Activated CD4-positive, alpha-beta T cell treated with anti-CD3 and anti-CD28 coated beads for 48 hours (primary cell): ENCODE results near the gene BSN.

Experiments used
- DNase-seq: peaks from one replicate; pipeline ENCODE4 v3.0.0-alpha.2; 2020

BSN gene

GRCh38 chr3:49602877-49603411 lies 48.7 kb downstream of the BSN start:
- DNase-seq = peak; percentile 67

GRCh38 chr3:49606427-49606826 lies 52.1 kb downstream of the BSN start:
- DNase-seq = no peak

- DNase-seq = no peak
Measured at GRCh38 chr3:49607105-49607591, 52.9 kb downstream of the BSN start.

- DNase-seq = no peak
Measured at GRCh38 chr3:49607796-49608195, 53.5 kb downstream of the BSN start.

- DNase-seq = no peak
Measured at GRCh38 chr3:49609314-49609713, 55.0 kb downstream of the BSN start.

- DNase-seq = no peak
Measured at GRCh38 chr3:49609815-49610214, 55.5 kb downstream of the BSN start.

GRCh38 chr3:49610666-49611280 lies 56.5 kb downstream of the BSN start:
- DNase-seq = no peak

GRCh38 chr3:49611291-49611690 lies 57.0 kb downstream of the BSN start:
- DNase-seq = no peak

- no peak for DNase-seq
Measured at GRCh38 chr3:49611719-49612118, 57.4 kb downstream of the BSN start.

- DNase-seq = no peak
Measured at GRCh38 chr3:49614936-49615335, 60.7 kb downstream of the BSN start.

GRCh38 chr3:49616061-49616460 lies 61.8 kb downstream of the BSN start:
- DNase-seq = no peak

- no peak for DNase-seq
Measured at GRCh38 chr3:49616491-49616941, 62.2 kb downstream of the BSN start.

- no peak for DNase-seq
Measured at GRCh38 chr3:49617390-49618013, 63.2 kb downstream of the BSN start.

GRCh38 chr3:49618412-49618811 lies 64.1 kb downstream of the BSN start:
- DNase-seq = no peak

GRCh38 chr3:49619649-49620048 lies 65.4 kb downstream of the BSN start:
- DNase-seq = no peak

GRCh38 chr3:49620728-49621127 lies 66.5 kb downstream of the BSN start:
- DNase-seq = no peak

- no peak for DNase-seq
Measured at GRCh38 chr3:49623071-49623470, 68.8 kb downstream of the BSN start.

GRCh38 chr3:49625071-49625470 lies 70.8 kb downstream of the BSN start:
- DNase-seq = no peak

GRCh38 chr3:49626101-49626581 lies 71.9 kb downstream of the BSN start:
- peak; percentile 27 for DNase-seq

- no peak for DNase-seq
Measured at GRCh38 chr3:49626796-49627195, 72.5 kb downstream of the BSN start.

GRCh38 chr3:49627634-49628033 lies 73.4 kb downstream of the BSN start:
- no peak for DNase-seq

- no peak for DNase-seq
Measured at GRCh38 chr3:49628249-49628648, 74.0 kb downstream of the BSN start.

GRCh38 chr3:49629451-49629850 lies 75.2 kb downstream of the BSN start:
- DNase-seq = no peak

GRCh38 chr3:49629866-49630265 lies 75.6 kb downstream of the BSN start:
- no peak for DNase-seq
